DMS153 (cell line): ENCODE measurements around the gene TANGO6.

Source experiments
- DNase-seq: peaks from one replicate; lab custom pipeline; 2025; lab: John Stamatoyannopoulos, UW

TANGO6 gene

GRCh38 chr16:68909099-68909733 is 65.9 kb downstream of the TANGO6 start:
- DNase-seq: no peak

GRCh38 chr16:68910051-68910450 is 66.7 kb downstream of the TANGO6 start:
- peak; percentile 59 for DNase-seq

GRCh38 chr16:68915589-68915988 is 72.3 kb downstream of the TANGO6 start:
- no peak for DNase-seq

GRCh38 chr16:68917541-68917940 is 74.2 kb downstream of the TANGO6 start:
- DNase-seq: no peak

GRCh38 chr16:68920349-68920748 is 77.0 kb downstream of the TANGO6 start:
- no peak for DNase-seq

- DNase-seq: no peak
These were observed 78.3 kb downstream of the TANGO6 start for GRCh38 chr16:68921637-68922036.

GRCh38 chr16:68923116-68923515 is 79.8 kb downstream of the TANGO6 start:
- no peak for DNase-seq

- DNase-seq: no peak
These were observed 83.7 kb downstream of the TANGO6 start for GRCh38 chr16:68927018-68927417.

- no peak for DNase-seq
These were observed 87.9 kb downstream of the TANGO6 start for GRCh38 chr16:68931196-68931595.

GRCh38 chr16:68934402-68934801 is 91.1 kb downstream of the TANGO6 start:
- DNase-seq: no peak

GRCh38 chr16:68935008-68935407 is 91.7 kb downstream of the TANGO6 start:
- DNase-seq: no peak

- DNase-seq: no peak
These were observed 93.7 kb downstream of the TANGO6 start for GRCh38 chr16:68936736-68937631.

GRCh38 chr16:68939692-68940320 is 96.5 kb downstream of the TANGO6 start:
- no peak for DNase-seq

GRCh38 chr16:68940816-68941215 is 97.5 kb downstream of the TANGO6 start:
- no peak for DNase-seq

GRCh38 chr16:68943961-68944360 is 100.6 kb downstream of the TANGO6 start:
- no peak for DNase-seq

GRCh38 chr16:68948230-68948910 is 105.0 kb downstream of the TANGO6 start:
- no peak for DNase-seq

GRCh38 chr16:68951991-68952877 is 108.9 kb downstream of the TANGO6 start:
- DNase-seq: no peak

GRCh38 chr16:68954911-68955635 is 111.7 kb downstream of the TANGO6 start:
- DNase-seq: no peak

- DNase-seq: no peak
These were observed 117.6 kb downstream of the TANGO6 start for GRCh38 chr16:68960910-68961309.

- no peak for DNase-seq
These were observed 118.6 kb downstream of the TANGO6 start for GRCh38 chr16:68961778-68962402.
